Fibroblast of the aortic adventitia (primary cell): ENCODE results near the gene TRIM65. TPM values are rescaled to one million over a fixed set of nuclear protein-coding genes. Genes with fewer than 3 reads are reported as not detected.

ENCODE experiments used
- DNase-seq: peaks from one replicate; pipeline ENCODE4 v3.0.0-alpha.2; 2010; ENCODE audit warnings: low read depth
- H3K4me3 ChIP-seq: 2 replicates; pipeline ENCODE4 v1.5.1; 2011; ENCODE audit warnings: low read depth, mild to moderate bottlenecking, control low read depth, low read length, moderate library complexity
- total RNA-seq: library from RNA; depleted of rRNA; stranded (reverse); fragments of >200 nt; gene quantifications from 2 replicates; pipeline ENCODE4 v1.2.3, GENCODE V29; 2012; ENCODE audit warnings: low replicate concordance
- TF ChIP-seq, protein P1 (sequence below): IDR thresholded peaks from 2 replicates; pipeline ENCODE4 v1.5.1; 2011; ENCODE audit warnings: mild to moderate bottlenecking, low read length, control low read depth, inconsistent platforms; ENCODE audit not compliant: insufficient read depth

TRIM65 gene
- total RNA-seq, 1 donor = 11.4 TPM

DNA sequence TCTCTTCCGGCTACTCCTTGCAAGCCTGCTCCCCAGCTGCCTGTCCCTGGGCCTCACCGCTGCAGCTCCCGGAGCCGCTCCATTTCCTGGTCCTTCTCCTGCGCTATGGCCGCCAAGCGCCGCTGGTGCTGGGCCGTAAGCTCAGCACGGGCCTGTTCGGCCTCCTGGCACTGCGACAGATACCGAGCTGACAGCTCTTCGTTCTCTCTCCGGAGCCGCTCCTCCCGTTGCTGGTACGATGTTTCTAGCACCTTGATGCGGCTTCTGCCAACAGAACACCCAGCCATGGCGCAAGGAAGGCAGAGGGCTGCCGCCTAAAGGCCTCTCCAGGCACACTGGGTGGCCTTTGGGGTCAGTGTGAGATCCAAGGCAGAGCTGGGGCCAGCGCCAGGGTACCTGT lies 22.9 kb upstream of the TRIM65 start:
- TF ChIP-seq, protein P1, sequence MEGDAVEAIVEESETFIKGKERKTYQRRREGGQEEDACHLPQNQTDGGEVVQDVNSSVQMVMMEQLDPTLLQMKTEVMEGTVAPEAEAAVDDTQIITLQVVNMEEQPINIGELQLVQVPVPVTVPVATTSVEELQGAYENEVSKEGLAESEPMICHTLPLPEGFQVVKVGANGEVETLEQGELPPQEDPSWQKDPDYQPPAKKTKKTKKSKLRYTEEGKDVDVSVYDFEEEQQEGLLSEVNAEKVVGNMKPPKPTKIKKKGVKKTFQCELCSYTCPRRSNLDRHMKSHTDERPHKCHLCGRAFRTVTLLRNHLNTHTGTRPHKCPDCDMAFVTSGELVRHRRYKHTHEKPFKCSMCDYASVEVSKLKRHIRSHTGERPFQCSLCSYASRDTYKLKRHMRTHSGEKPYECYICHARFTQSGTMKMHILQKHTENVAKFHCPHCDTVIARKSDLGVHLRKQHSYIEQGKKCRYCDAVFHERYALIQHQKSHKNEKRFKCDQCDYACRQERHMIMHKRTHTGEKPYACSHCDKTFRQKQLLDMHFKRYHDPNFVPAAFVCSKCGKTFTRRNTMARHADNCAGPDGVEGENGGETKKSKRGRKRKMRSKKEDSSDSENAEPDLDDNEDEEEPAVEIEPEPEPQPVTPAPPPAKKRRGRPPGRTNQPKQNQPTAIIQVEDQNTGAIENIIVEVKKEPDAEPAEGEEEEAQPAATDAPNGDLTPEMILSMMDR = no peak
- no peak overlapping the region for H3K4me3 ChIP-seq
- DNase-seq = no peak

DNA sequence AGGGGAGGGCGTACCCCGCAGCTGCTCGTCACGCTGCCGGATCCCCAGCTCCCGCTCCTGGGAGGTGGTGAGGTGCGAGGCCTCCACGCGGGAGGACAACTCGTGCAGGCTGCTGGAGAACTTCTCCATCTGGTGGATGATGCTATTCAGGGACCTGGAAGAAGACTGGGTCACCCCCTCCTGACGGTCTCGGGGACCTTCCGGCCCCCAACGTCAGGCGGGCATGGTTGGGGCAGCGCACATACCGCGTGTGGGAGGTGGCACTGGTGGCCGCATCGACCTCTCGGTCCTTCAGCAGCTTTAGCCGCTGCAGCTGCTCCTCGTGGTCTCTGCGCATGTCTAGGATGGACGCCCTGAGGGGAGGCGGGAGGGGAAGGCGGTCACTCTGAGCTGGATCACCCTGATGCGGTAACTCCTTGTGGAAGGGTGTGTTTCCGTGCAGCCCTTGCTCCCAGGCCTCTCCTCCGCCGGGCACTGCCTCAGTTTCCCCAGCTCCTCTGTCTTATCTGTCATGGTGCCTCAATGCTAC lies 21.2 kb upstream of the TRIM65 start:
- no peak for DNase-seq
- no peak overlapping the region for H3K4me3 ChIP-seq
- TF ChIP-seq, protein P1 = no peak

DNA sequence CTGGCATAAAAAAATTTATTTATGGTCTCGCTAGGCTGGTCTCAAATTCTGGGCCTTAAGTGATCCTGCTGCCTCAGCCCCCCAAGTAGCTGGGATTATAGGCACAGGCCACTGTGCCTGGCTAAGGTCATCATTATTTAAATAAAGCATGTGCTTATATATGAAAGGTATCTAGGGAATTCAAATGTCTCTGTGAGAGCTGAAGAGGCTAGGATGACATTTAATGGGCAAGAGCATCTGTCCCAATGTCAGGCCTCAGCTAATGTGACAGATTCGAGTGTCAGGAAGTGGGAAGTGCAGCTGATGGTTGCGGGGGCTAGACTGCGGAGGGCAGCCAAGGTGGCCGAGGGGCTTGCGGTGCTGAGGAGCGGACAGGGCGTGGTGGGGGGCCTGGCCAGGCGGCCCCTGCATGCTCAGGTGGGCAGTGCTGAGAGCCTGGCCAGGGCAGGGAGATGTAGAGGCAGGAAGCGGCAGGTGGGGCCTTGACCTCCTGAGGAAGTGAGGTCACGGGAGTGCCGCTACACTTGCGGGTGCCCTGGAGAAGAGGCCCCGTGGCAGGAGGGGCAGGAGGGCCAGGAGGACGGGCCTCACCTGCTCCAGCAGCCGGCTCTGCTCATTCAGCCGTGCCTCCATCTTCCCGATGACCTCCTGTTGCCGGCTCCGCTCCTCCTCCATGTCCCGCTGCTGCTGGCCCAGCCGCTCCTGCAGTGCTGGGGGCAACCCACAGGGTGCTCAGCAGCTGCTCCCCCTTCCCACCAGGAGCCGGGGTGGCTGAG lies 20.6 kb upstream of the TRIM65 start:
- no peak for DNase-seq
- TF ChIP-seq, protein P1 = no peak
- H3K4me3 ChIP-seq = no peak overlapping the region

DNA sequence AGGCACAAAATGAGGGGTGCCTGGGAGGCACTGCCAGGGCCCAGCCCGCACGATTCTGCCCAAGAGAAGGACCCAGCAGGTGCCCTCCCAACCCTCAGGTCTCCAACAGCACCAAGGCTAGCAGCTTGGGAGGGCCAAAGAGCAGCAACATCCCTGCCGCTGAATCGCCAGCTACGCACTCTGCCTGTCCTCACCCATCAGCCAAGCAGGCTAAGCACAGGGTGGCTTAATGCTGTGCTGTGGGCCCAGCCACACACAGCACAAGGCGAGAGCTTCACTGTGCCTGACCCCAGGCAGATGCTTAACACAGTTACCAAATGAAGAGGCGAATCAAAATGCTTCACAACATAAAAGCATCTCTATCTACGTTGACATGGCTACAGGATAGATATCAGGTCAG lies 18.5 kb upstream of the TRIM65 start:
- DNase-seq = no peak
- no peak overlapping the region for H3K4me3 ChIP-seq
- TF ChIP-seq, protein P1 = no peak

DNA sequence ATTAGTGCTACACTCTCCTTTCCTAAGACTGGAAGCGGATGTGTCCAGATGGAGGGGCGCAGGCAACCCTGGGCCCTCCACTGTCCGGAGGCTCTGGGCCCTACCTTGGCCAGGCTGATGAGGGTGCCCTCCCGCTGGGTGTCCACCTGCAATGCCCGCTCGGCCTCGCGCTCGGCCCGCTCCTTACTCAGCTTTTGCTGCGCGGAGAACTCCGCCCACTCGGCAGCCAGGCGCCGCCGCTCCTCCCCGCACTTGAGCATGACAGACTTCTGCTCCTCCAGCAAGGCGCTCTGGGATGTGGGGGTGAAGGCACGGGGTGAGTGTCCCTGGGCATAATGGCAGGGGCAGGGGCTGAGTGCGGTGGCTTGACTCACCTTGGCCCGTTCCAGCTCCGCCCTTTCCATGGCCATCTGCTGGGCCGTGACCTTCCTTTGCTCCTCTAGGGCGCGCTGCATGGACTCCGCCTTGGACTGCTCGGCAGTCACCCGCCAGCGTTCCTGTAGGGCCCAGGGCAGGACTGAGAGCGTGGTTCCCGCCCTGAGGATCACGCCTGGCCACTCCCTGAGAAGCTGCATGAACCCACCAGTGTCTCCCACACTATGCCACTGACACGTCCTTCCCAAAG lies 18.0 kb upstream of the TRIM65 start:
- no peak overlapping the region for H3K4me3 ChIP-seq
- DNase-seq = no peak

DNA sequence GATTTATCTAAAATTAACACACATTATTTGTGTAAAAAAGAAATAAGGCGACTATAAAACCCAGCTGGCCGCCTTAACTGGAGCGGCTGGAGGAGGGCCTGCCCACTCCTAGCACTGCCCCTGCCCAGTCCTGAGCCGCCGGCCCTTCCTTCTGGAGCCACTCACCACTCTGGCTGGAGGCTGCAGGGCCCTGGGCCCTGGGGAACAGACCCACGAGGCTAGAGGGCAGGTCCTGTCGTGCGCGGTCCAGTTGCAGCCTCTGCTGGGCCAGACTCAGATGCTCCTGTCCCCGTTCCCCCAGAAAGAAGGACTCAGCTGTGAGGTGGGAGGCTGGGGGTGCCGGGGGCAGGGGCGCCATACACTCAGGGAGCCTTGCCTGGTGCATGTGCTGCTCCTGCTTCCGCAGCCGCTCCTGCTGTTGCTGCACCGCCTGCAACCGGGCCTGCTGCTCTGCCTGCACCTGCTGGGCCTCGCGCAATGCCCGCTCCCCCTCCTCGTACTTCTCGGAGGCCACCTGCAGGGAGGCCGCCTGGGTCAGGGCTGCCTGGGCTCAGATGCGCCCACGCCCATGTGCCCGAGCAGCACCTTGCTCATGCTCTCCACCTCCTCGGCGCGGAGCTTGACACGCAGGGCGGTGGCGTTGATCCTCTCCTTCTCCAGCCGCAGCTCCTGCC lies 16.9 kb upstream of the TRIM65 start:
- TF ChIP-seq, protein P1 = no peak
- no peak overlapping the region for H3K4me3 ChIP-seq
- DNase-seq = no peak

More for the DNA sequence above, 18.0 kb upstream of the TRIM65 start:
- TF ChIP-seq, protein P1 = no peak
